ENCODE data around the gene SPC25. TPM values are rescaled to one million over a fixed set of nuclear protein-coding genes. Genes with fewer than 3 reads are reported as not detected.

Gene SPC25
- total RNA-seq, 1 experiment from 2014 or later, result 31.5 TPM

- Histone ChIP-seq H2AK5ac (ENCODE audit: insufficient read length, low read length) (no peak overlapping the region), H3K4me1 (ENCODE audit: insufficient read depth, low read length) (no peaks in the 10 kb centered on the region), H4K20me1 (ENCODE audit: control insufficient read depth, insufficient read depth, insufficient read length) (no peaks in the 10 kb centered on the region), H3K18ac (ENCODE audit: insufficient read length, low read depth, low read length) (no peak overlapping the region), H3K56ac (ENCODE audit: insufficient read length, low read depth, low read length) (no peak overlapping the region), H3K9me3 (ENCODE audit: control insufficient read depth, low read depth, low read length) (no peaks in the 10 kb centered on the region), H3K27ac (ENCODE audit: insufficient read length, low read depth, low read length) (no peak overlapping the region), H4K91ac (ENCODE audit: insufficient read length, low read depth, low read length) (no peak overlapping the region), H4K5ac (ENCODE audit: insufficient read length, low read depth, low read length) (no peak overlapping the region), H2BK5ac (ENCODE audit: insufficient read length, low read length) (no peak overlapping the region), H3K23me2 (ENCODE audit: insufficient read length, low read depth, low read length, poor library complexity, severe bottlenecking) (no peaks in the 10 kb centered on the region), H3K79me2 (ENCODE audit: insufficient read depth, low read length) (no peaks in the 10 kb centered on the region), H3K14ac (ENCODE audit: insufficient read depth, low read length) (no peak overlapping the region), H3K79me1 (ENCODE audit: insufficient read depth, low read depth, low read length, poor library complexity, severe bottlenecking) (no peaks in the 10 kb centered on the region), H3K4ac (ENCODE audit: low read depth, low read length) (no peak overlapping the region), H2AFZ (ENCODE audit: low read length) (no peak overlapping the region), H2BK20ac (ENCODE audit: low read depth, low read length, poor library complexity, severe bottlenecking) (no peak overlapping the region), H3K9ac (ENCODE audit: extremely low read depth, insufficient read length, low read length) (no peak overlapping the region), H3K23ac (ENCODE audit: insufficient read length, low read depth, low read length) (no peak overlapping the region), H2BK15ac (ENCODE audit: low read depth, low read length) (no peak overlapping the region), H3K27me3 (ENCODE audit: insufficient read depth, low read length) (no peaks in the 10 kb centered on the region), H2BK120ac (ENCODE audit: low read depth, low read length, poor library complexity, severe bottlenecking) (no peak overlapping the region), H4K8ac (replicated peaks; ENCODE audit: insufficient read length, low read depth, low read length) (no peak overlapping the region), H3K4me2 (ENCODE audit: insufficient read depth, insufficient read length, low read length) (no peak overlapping the region), H3T11ph (ENCODE audit: low read length) (no peak overlapping the region), H2BK12ac (ENCODE audit: insufficient read length, low read depth, low read length) (no peak overlapping the region)
- Mint-ChIP-seq H3K36me3 (ENCODE audit: insufficient read depth in 1 of 3, low read depth in 3 of 3) (no peaks in the 10 kb centered on the region), H3K27ac (no peak overlapping the region), H3K27me3 (ENCODE audit: low read depth) (no peaks in the 10 kb centered on the region), H3K9me3 (no peaks in the 10 kb centered on the region), H3K4me3 (no peak overlapping the region), H3K4me1 (peaks cover 0 to 2% of the 10 kb centered on the region in 2 experiments; a peak in 1 of 4 replicates)
- TF ChIP-seq CTCF (conservative IDR thresholded peaks at IDR 0.05), result no peak
- WGBS (ENCODE audit: extremely low coverage, insufficient read length, low lambda C conversion rate), result no CpG with 5 or more reads among the region's 1 CpG
- DNase-seq, result no peak
These were observed 48.8 kb upstream of the SPC25 start for GRCh38 chr2:168939061-168939460.

Measured in H9 (cell line).